HEK293 (cell line): ENCODE data around the gene DCUN1D3.

ENCODE experiments used
- CTCF ChIA-PET: fragments of 350-600 bp; formaldehyde crosslinking; extraction: SDS; loops from one replicate; lab custom pipeline; 2021; ENCODE audit warnings: antibody characterized with exemption; lab: Yijun Ruan, JAX
- POLR2A ChIA-PET: fragments of 300-600 bp; formaldehyde crosslinking; extraction: SDS; loops from one replicate; lab custom pipeline; 2020; ENCODE audit warnings: antibody characterized with exemption, inconsistent platforms; lab: Yijun Ruan, JAX
- H3K27ac ChIP-seq: fragments of 200-500 bp; sonication (Bioruptor generic); 2 replicates; pipeline ENCODE4 v1.5.1; 2014; ENCODE audit warnings: low read depth, low read length, control low read depth, inconsistent platforms; ENCODE audit errors: extremely low read depth
- H3K36me3 ChIP-seq, 2 experiments: fragments of 200-500 bp in 1 of 2; sonication (Bioruptor generic) in 1 of 2; 1 replicate in 1 of 2; 2 replicates in 1 of 2; pipeline ENCODE4 v1.5.1; 2014 to 2017; ENCODE audit warnings: inconsistent platforms in 2 of 2, low read length in 2 of 2; ENCODE audit not compliant: control insufficient read depth in 2 of 2, insufficient read depth in 1 of 2
- H3K4me1 ChIP-seq: fragments of 200-500 bp; sonication (Bioruptor generic); 2 replicates; pipeline ENCODE4 v1.5.1; 2014; ENCODE audit warnings: mild to moderate bottlenecking, low read length, inconsistent platforms; ENCODE audit not compliant: control insufficient read depth, insufficient read depth
- H3K4me3 ChIP-seq: 2 replicates; pipeline ENCODE4 v1.5.1; 2011; ENCODE audit warnings: low read depth, mild to moderate bottlenecking, control low read depth, low read length, moderate library complexity
- H3K9me3 ChIP-seq: fragments of 200-500 bp; sonication (Bioruptor generic); 2 replicates; pipeline ENCODE4 v1.5.1; 2014; ENCODE audit warnings: low read depth, low read length, inconsistent platforms; ENCODE audit not compliant: control insufficient read depth, insufficient read depth
- CTCF ChIP-seq: fragments of 450-650 bp; formaldehyde crosslinking; IDR thresholded peaks from 2 replicates; pipeline ENCODE4 v1.5.1; 2016; ENCODE audit warnings: missing biosample characterization, missing genetic modification characterization
- GLIS1 ChIP-seq: fragments of 450-650 bp; formaldehyde crosslinking; IDR thresholded peaks from 2 replicates; pipeline ENCODE4 v1.5.1; 2016; ENCODE audit warnings: missing biosample characterization, missing genetic modification characterization
- GLIS2 ChIP-seq: fragments of 450-650 bp; formaldehyde crosslinking; IDR thresholded peaks from 2 replicates; pipeline ENCODE4 v1.5.1; 2016; ENCODE audit warnings: missing biosample characterization, missing genetic modification characterization
- KLF7 ChIP-seq: fragments of 450-650 bp; formaldehyde crosslinking; IDR thresholded peaks from 2 replicates; pipeline ENCODE4 v1.5.1; 2016; ENCODE audit warnings: missing biosample characterization, missing genetic modification characterization, borderline replicate concordance
- MYNN ChIP-seq: fragments of 450-650 bp; formaldehyde crosslinking; IDR thresholded peaks from 2 replicates; pipeline ENCODE4 v1.5.1; 2016; ENCODE audit warnings: missing biosample characterization, missing genetic modification characterization, borderline replicate concordance
- SP2 ChIP-seq: fragments of 450-650 bp; formaldehyde crosslinking; IDR thresholded peaks from 2 replicates; pipeline ENCODE4 v1.5.1; 2016; ENCODE audit warnings: missing biosample characterization, missing genetic modification characterization
- SP3 ChIP-seq: fragments of 450-650 bp; formaldehyde crosslinking; IDR thresholded peaks from 2 replicates; pipeline ENCODE4 v1.5.1; 2016; ENCODE audit warnings: missing biosample characterization, missing genetic modification characterization
- ZBTB8A ChIP-seq: fragments of 450-650 bp; formaldehyde crosslinking; IDR thresholded peaks from 2 replicates; pipeline ENCODE4 v1.5.1; 2016; ENCODE audit warnings: missing biosample characterization, missing genetic modification characterization
- ZNF10 ChIP-seq: fragments of 450-650 bp; formaldehyde crosslinking; IDR thresholded peaks from 2 replicates; pipeline ENCODE4 v1.5.1; 2017; ENCODE audit warnings: missing biosample characterization, missing genetic modification characterization
- ZNF140 ChIP-seq: fragments of 450-650 bp; formaldehyde crosslinking; IDR thresholded peaks from 2 replicates; pipeline ENCODE4 v1.5.1; 2016; ENCODE audit warnings: missing biosample characterization, missing genetic modification characterization
- ZNF175 ChIP-seq: fragments of 450-650 bp; formaldehyde crosslinking; IDR thresholded peaks from 2 replicates; pipeline ENCODE4 v1.5.1; 2016; ENCODE audit warnings: missing biosample characterization, missing genetic modification characterization
- ZNF239 ChIP-seq: fragments of 450-650 bp; formaldehyde crosslinking; IDR thresholded peaks from 2 replicates; pipeline ENCODE4 v1.5.1; 2016; ENCODE audit warnings: missing biosample characterization, missing genetic modification characterization
- ZNF24 ChIP-seq: fragments of 450-650 bp; formaldehyde crosslinking; IDR thresholded peaks from 2 replicates; pipeline ENCODE4 v1.5.1; 2016; ENCODE audit warnings: missing biosample characterization, missing genetic modification characterization
- ZNF280D ChIP-seq: fragments of 450-650 bp; formaldehyde crosslinking; IDR thresholded peaks from 2 replicates; pipeline ENCODE4 v1.5.1; 2016; ENCODE audit warnings: missing biosample characterization, missing genetic modification characterization
- ZNF292 ChIP-seq: fragments of 450-650 bp; formaldehyde crosslinking; IDR thresholded peaks from 2 replicates; pipeline ENCODE4 v1.5.1; 2016; ENCODE audit warnings: low read depth, missing biosample characterization, missing genetic modification characterization, borderline replicate concordance
- ZNF302 ChIP-seq: fragments of 450-650 bp; formaldehyde crosslinking; IDR thresholded peaks from 2 replicates; pipeline ENCODE4 v1.5.1; 2016; ENCODE audit warnings: missing biosample characterization, missing genetic modification characterization, low read depth
- ZNF311 ChIP-seq: fragments of 450-650 bp; formaldehyde crosslinking; IDR thresholded peaks from 2 replicates; pipeline ENCODE4 v1.5.1; 2017; ENCODE audit warnings: missing biosample characterization, missing genetic modification characterization, borderline replicate concordance
- ZNF426 ChIP-seq: fragments of 450-650 bp; formaldehyde crosslinking; IDR thresholded peaks from 2 replicates; pipeline ENCODE4 v1.5.1; 2017; ENCODE audit warnings: missing biosample characterization, missing genetic modification characterization, mild to moderate bottlenecking, inconsistent platforms, moderate library complexity
- ZNF521 ChIP-seq: fragments of 450-650 bp; formaldehyde crosslinking; IDR thresholded peaks from 2 replicates; pipeline ENCODE4 v1.5.1; 2017; ENCODE audit warnings: missing biosample characterization, mild to moderate bottlenecking, missing genetic modification characterization
- ZNF600 ChIP-seq: fragments of 450-650 bp; formaldehyde crosslinking; IDR thresholded peaks from 2 replicates; pipeline ENCODE4 v1.5.1; 2016; ENCODE audit warnings: missing biosample characterization, missing genetic modification characterization
- ZNF621 ChIP-seq: fragments of 450-650 bp; formaldehyde crosslinking; IDR thresholded peaks from 2 replicates; pipeline ENCODE4 v1.5.1; 2017; ENCODE audit warnings: missing biosample characterization, missing genetic modification characterization
- ZNF624 ChIP-seq: fragments of 450-650 bp; formaldehyde crosslinking; IDR thresholded peaks from 2 replicates; pipeline ENCODE4 v1.5.1; 2017; ENCODE audit warnings: missing biosample characterization, missing genetic modification characterization
- ZNF658 ChIP-seq: fragments of 450-650 bp; formaldehyde crosslinking; IDR thresholded peaks from 2 replicates; pipeline ENCODE4; 2016; ENCODE audit warnings: missing biosample characterization, missing genetic modification characterization
- ZSCAN16 ChIP-seq: fragments of 450-650 bp; formaldehyde crosslinking; IDR thresholded peaks from 2 replicates; pipeline ENCODE4 v1.5.1; 2016; ENCODE audit warnings: missing biosample characterization, missing genetic modification characterization
- TF ChIP-seq, protein P1 (sequence below): fragments of 450-650 bp; formaldehyde crosslinking; IDR thresholded peaks from 2 replicates; pipeline ENCODE4 v1.5.1; 2016; ENCODE audit warnings: missing biosample characterization, missing genetic modification characterization

The DCUN1D3 gene

DNA sequence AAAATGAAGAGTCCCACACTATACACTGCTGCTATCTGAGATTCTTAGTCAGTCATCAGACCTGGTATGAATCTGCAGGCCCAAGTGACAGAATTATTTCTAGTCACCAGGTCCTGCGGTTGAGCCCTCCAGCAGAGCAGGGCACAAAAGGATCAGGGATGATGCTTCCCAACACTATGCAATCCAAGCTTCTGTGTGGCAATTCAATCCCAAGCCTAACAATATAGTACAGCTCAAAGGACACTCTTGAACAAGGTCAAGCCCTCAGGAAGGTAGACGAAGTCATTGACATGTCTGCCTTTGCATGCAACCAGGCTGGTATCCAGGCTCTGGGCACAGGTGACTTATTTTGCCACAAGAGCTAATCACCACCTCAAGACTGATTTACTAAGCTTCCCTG lies 5.8 kb downstream of the DCUN1D3 start:
- no peak overlapping the region for H3K4me3 ChIP-seq
- H3K4me1 ChIP-seq = no peaks in the 10 kb centered on the region
- H3K36me3 ChIP-seq = peaks cover 0 to 31% of the 10 kb centered on the region in 2 experiments; a peak in 2 of 3 replicates
- H3K27ac ChIP-seq = no peak overlapping the region
- no peak for TF ChIP-seq GLIS2 (tag by site-specific recombination)
- TF ChIP-seq ZNF140 (tag by site-specific recombination) = no peak
- no peak for TF ChIP-seq SP3 (tag by site-specific recombination)
- no peak for TF ChIP-seq ZNF521 (tag by site-specific recombination)
- TF ChIP-seq MYNN = no peak
- no peak for TF ChIP-seq KLF7 (tag by site-specific recombination)
- no peak for TF ChIP-seq GLIS1 (tag by site-specific recombination)
- no peak for TF ChIP-seq ZNF600 (tag by site-specific recombination)
- TF ChIP-seq SP2 = no peak
- no peak for TF ChIP-seq ZNF292 (tag by site-specific recombination)
- no peak for TF ChIP-seq ZNF621 (tag by site-specific recombination)
- no peak for TF ChIP-seq ZNF426
- TF ChIP-seq ZNF239 (tag by site-specific recombination) = no peak
- TF ChIP-seq ZNF175 = no peak
- TF ChIP-seq CTCF (tag by site-specific recombination) = no peak
- TF ChIP-seq, all 188 proteins: peak for 0
- CTCF ChIA-PET = no interaction called here
- POLR2A ChIA-PET = no interaction called here
- H3K9me3 ChIP-seq = no peaks in the 10 kb centered on the region

- no peak for TF ChIP-seq ZNF280D (tag by site-specific recombination)
- TF ChIP-seq, protein P1, sequence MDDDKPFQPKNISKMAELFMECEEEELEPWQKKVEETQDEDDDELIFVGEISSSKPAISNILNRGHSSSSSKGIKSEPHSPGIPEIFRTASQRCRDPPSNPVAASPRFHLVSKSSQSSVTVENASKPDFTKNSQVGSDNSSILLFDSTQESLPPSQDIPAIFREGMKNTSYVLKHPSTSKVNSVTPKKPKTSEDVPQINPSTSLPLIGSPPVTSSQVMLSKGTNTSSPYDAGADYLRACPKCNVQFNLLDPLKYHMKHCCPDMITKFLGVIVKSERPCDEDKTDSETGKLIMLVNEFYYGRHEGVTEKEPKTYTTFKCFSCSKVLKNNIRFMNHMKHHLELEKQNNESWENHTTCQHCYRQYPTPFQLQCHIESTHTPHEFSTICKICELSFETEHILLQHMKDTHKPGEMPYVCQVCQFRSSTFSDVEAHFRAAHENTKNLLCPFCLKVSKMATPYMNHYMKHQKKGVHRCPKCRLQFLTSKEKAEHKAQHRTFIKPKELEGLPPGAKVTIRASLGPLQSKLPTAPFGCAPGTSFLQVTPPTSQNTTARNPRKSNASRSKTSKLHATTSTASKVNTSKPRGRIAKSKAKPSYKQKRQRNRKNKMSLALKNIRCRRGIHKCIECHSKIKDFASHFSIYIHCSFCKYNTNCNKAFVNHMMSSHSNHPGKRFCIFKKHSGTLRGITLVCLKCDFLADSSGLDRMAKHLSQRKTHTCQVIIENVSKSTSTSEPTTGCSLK (tag by site-specific recombination) = no peak
- TF ChIP-seq ZNF24 (tag by site-specific recombination) = no peak
- TF ChIP-seq ZNF658 (tag by site-specific recombination) = no peak
- no peak for TF ChIP-seq ZNF624 (tag by site-specific recombination)
- TF ChIP-seq ZSCAN16 (tag by site-specific recombination) = no peak
- TF ChIP-seq ZNF302 (tag by site-specific recombination) = no peak
- no peak for TF ChIP-seq ZNF10
- no peak for TF ChIP-seq ZNF311 (tag by site-specific recombination)
- TF ChIP-seq ZBTB8A (tag by site-specific recombination) = no peak
- TF ChIP-seq ZNF175 = no peak
- TF ChIP-seq, all 188 proteins: peak for 0
- POLR2A ChIA-PET = no interaction called here
- no peaks in the 10 kb centered on the region for H3K4me1 ChIP-seq
- H3K27ac ChIP-seq = no peak overlapping the region
- H3K9me3 ChIP-seq = no peaks in the 10 kb centered on the region
- peaks cover 0 to 11% of the 10 kb centered on the region in 2 experiments; a peak in 1 of 3 replicates for H3K36me3 ChIP-seq
- CTCF ChIA-PET = interaction anchor here (0.6 kb wide), 1 partner anchor 8 kb away, joined by 3 read pairs; no protein-coding TSS in a partner anchor
- no peak overlapping the region for H3K4me3 ChIP-seq
Measured at GRCh38 chr16:20889625-20890275, 10.4 kb downstream of the DCUN1D3 start.
